Progenitor cell of endocrine pancreas (in vitro differentiated cells): ENCODE results near the gene IL1RAPL2. TPM values are rescaled to one million over a fixed set of nuclear protein-coding genes. Genes with fewer than 3 reads are reported as not detected.
"Not testable (repeated sequence)": the region's sequence is repeated elsewhere in the genome, so short reads cannot be mapped to it uniquely, and the experiment has no call there.

Source experiments
- DNase-seq: peaks from one replicate; pipeline ENCODE4 v3.0.0; 2021; ENCODE audit warnings: low spot score; ENCODE audit not compliant: unreplicated experiment
- H3K27ac Mint-ChIP-seq: 2 replicates; pipeline ENCODE4 v1.8.0; 2021; ENCODE audit warnings: mild to moderate bottlenecking, moderate library complexity, mixed read lengths
- H3K27me3 Mint-ChIP-seq: 2 replicates; pipeline ENCODE4 v1.8.0; 2021; ENCODE audit warnings: mixed read lengths
- H3K36me3 Mint-ChIP-seq: 2 replicates; pipeline ENCODE4 v1.8.0; 2022; ENCODE audit warnings: mixed read lengths; ENCODE audit not compliant: insufficient read depth
- H3K4me1 Mint-ChIP-seq: 2 replicates; pipeline ENCODE4 v1.8.0; 2021; ENCODE audit warnings: low read depth, mixed read lengths
- H3K4me3 Mint-ChIP-seq: 2 replicates; pipeline ENCODE4 v1.8.0; 2021; ENCODE audit warnings: low read depth, mild to moderate bottlenecking, moderate library complexity, mixed read lengths
- H3K9me3 Mint-ChIP-seq: 2 replicates; pipeline ENCODE4 v1.8.0; 2021; ENCODE audit warnings: low read depth, mixed read lengths
- CTCF ChIP-seq: fragments of 200-600 bp; sonication (generic); IDR thresholded peaks from one replicate; pipeline ENCODE4 v1.5.0; 2021; ENCODE audit warnings: antibody characterized with exemption, mild to moderate bottlenecking; ENCODE audit not compliant: unreplicated experiment
- total RNA-seq: library from RNA; stranded (reverse); gene quantifications from 2 replicates; pipeline ENCODE4 v1.2.1, GENCODE V29; 2021

Gene IL1RAPL2
- total RNA-seq, 1 donor from 2014 or later = 0.91 TPM

GRCh38 chrX:105006996-105007395, 441.0 kb downstream of the IL1RAPL2 start:
- Mint-ChIP-seq H3K4me3 (no peak overlapping the region), H3K4me1 (no peaks in the 10 kb centered on the region), H3K27ac (no peak overlapping the region)

GRCh38 chrX:105013719-105014118, 447.7 kb downstream of the IL1RAPL2 start:
- Mint-ChIP-seq H3K27ac (no peak overlapping the region), H3K9me3 (peaks cover 24% of the 10 kb centered on the region), H3K27me3 (no peaks in the 10 kb centered on the region), H3K4me3 (no peak overlapping the region), H3K36me3 (no peaks in the 10 kb centered on the region), H3K4me1 (peaks cover 2% of the 10 kb centered on the region)
- TF ChIP-seq CTCF = no peak
- no peak for DNase-seq

More at GRCh38 chrX:105006996-105007395, 441.0 kb downstream of the IL1RAPL2 start:
- peaks cover 18% of the 10 kb centered on the region for H3K9me3 Mint-ChIP-seq
- TF ChIP-seq CTCF = no peak
- no peaks in the 10 kb centered on the region for H3K27me3 Mint-ChIP-seq
- no peak for DNase-seq
- H3K36me3 Mint-ChIP-seq = no peaks in the 10 kb centered on the region

DNA sequence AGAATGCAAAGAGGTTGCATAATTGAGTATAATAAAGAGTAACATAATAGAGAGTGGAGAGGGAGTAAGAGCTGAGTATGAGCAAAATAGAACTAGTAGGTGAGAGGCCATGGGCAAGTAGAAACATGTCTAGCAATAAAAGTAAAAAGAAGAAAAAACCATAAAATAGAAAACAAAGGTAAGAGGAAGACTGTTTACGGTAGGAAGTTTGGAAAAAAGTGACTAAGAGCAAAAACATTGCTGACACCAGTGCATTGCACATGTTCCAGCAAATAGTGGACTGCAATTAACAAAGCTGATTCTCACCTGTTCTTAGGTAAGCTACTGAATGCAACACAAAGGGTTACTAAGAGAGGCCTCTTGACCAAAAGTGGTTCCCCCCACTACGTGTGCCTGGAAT, 451.6 kb downstream of the IL1RAPL2 start:
- DNase-seq = no peak
- Mint-ChIP-seq H3K27ac (no peak overlapping the region), H3K4me3 (no peak overlapping the region), H3K27me3 (no peaks in the 10 kb centered on the region), H3K9me3 (peaks cover 23% of the 10 kb centered on the region), H3K4me1 (peaks cover 4% of the 10 kb centered on the region), H3K36me3 (no peaks in the 10 kb centered on the region)
- TF ChIP-seq CTCF = no peak

DNA sequence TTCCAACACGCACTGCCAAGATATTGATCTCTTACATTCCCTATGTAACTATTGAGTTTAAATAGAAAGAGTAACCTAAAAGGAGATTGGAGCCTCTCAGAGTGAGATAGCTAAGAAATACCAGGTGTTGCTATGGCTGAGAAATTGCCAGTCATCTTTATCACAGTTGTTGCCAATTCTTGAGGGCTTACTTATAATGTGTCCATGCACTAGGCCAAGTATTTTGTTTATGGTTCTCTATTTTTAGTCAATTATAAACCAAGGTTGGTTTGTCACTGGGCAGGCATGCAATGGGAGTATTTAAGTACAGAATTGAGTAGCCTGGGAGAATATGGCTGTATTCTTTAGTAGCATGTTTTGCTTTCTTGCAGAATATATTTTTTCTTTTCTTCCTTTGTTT, 452.9 kb downstream of the IL1RAPL2 start:
- Mint-ChIP-seq H3K36me3 (no peaks in the 10 kb centered on the region), H3K9me3 (peaks cover 23% of the 10 kb centered on the region), H3K27me3 (no peaks in the 10 kb centered on the region), H3K27ac (no peak overlapping the region), H3K4me3 (no peak overlapping the region), H3K4me1 (peaks cover 4% of the 10 kb centered on the region)
- no peak for TF ChIP-seq CTCF
- no peak for DNase-seq

DNA sequence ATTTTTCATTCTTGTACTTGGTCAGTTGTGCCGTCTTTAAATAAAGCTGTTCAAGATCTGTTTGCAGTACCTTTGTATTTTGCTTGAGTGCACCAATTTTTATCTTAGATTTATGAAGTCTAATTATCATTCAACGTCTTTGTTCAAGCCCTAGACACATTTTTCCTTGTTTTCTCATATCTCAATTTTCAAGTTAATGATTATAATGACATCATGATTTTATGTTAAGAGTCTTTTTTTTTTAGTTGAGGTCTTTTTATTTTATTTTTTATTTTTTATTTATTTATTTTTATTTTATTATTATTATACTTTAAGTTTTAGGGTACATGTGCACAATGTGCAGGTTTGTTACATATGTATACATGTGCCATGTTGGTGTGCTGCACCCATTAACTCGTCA, 463.0 kb downstream of the IL1RAPL2 start:
- H3K27ac Mint-ChIP-seq, H3K4me1 Mint-ChIP-seq, DNase-seq, H3K4me3 Mint-ChIP-seq, H3K36me3 Mint-ChIP-seq, H3K27me3 Mint-ChIP-seq: not testable (repeated sequence)
- H3K9me3 Mint-ChIP-seq = peaks cover 44% of the 10 kb centered on the region

GRCh38 chrX:105038672-105039328, 472.8 kb downstream of the IL1RAPL2 start:
- TF ChIP-seq CTCF = no peak
- DNase-seq = no peak
- H3K27me3 Mint-ChIP-seq = no peaks in the 10 kb centered on the region
- no peak overlapping the region for H3K27ac Mint-ChIP-seq
- no peaks in the 10 kb centered on the region for H3K4me1 Mint-ChIP-seq
- no peak overlapping the region for H3K4me3 Mint-ChIP-seq
- H3K36me3 Mint-ChIP-seq = peaks cover 1% of the 10 kb centered on the region
- peaks cover 14% of the 10 kb centered on the region for H3K9me3 Mint-ChIP-seq
